Measurements from ENCODE around the gene FUOM.
"Not testable (repeated sequence)": the region's sequence is repeated elsewhere in the genome, so short reads cannot be mapped to it uniquely, and the experiment has no call there.

FUOM gene

GRCh38 chr10:133388973-133389818 lies 31.4 kb upstream of the FUOM start:
- DNase-seq (ENCODE audit: low read depth, low spot score), result no peak

- DNase-seq (ENCODE audit: low read depth, low spot score), result no peak
Observed at GRCh38 chr10:133388236-133388972, 30.6 kb upstream of the FUOM start.

- DNase-seq (ENCODE audit: low read depth, low spot score), result not testable (repeated sequence)
Observed at GRCh38 chr10:133386951-133387350, 29.1 kb upstream of the FUOM start.

- DNase-seq (ENCODE audit: low read depth, low spot score), result no peak
Observed at GRCh38 chr10:133385214-133385613, 27.4 kb upstream of the FUOM start.

- no peak for DNase-seq (ENCODE audit: low read depth, low spot score)
Observed at GRCh38 chr10:133384071-133384470, 26.3 kb upstream of the FUOM start.

- DNase-seq (ENCODE audit: low read depth, low spot score), result no peak
Observed at GRCh38 chr10:133383551-133383950, 25.7 kb upstream of the FUOM start.

GRCh38 chr10:133381036-133381435 lies 23.2 kb upstream of the FUOM start:
- no peak for DNase-seq (ENCODE audit: low read depth, low spot score)

GRCh38 chr10:133379801-133380666 lies 22.2 kb upstream of the FUOM start:
- no peak for DNase-seq (ENCODE audit: low read depth, low spot score)

- no peak for DNase-seq (ENCODE audit: low read depth, low spot score)
Observed at GRCh38 chr10:133379152-133379800, 21.5 kb upstream of the FUOM start, which contains the start of gene PAOX. Gene PAOX (plus strand): TSS chr10:133379262. CDS start chr10:133379317, 55 bp downstream.

- DNase-seq (ENCODE audit: low read depth, low spot score), result no peak
Observed at GRCh38 chr10:133378251-133379096, 20.7 kb upstream of the FUOM start.

GRCh38 chr10:133377818-133378250 lies 20.0 kb upstream of the FUOM start:
- no peak for DNase-seq (ENCODE audit: low read depth, low spot score)

- DNase-seq (ENCODE audit: low read depth, low spot score), result no peak
Observed at GRCh38 chr10:133377025-133377817, 19.4 kb upstream of the FUOM start.

- DNase-seq (ENCODE audit: low read depth, low spot score), result not testable (repeated sequence)
Observed at GRCh38 chr10:133376183-133376582, 18.4 kb upstream of the FUOM start.

GRCh38 chr10:133375357-133376115 lies 17.7 kb upstream of the FUOM start:
- no peak for DNase-seq (ENCODE audit: low read depth, low spot score)

GRCh38 chr10:133373174-133374090 lies 15.6 kb upstream of the FUOM start, which contains the start of gene ECHS1:
Gene ECHS1 (minus strand): TSS chr10:133373354. CDS start chr10:133373333, 21 bp downstream.
- peak; percentile 86 for DNase-seq (ENCODE audit: low read depth, low spot score)

GRCh38 chr10:133372507-133372906 lies 14.7 kb upstream of the FUOM start:
- no peak for DNase-seq (ENCODE audit: low read depth, low spot score)

- DNase-seq (ENCODE audit: low read depth, low spot score), result no peak
Observed at GRCh38 chr10:133370030-133370786, 12.4 kb upstream of the FUOM start.

Measured in activated naive CD8-positive, alpha-beta T cell treated with anti-CD3 and anti-CD28 coated beads, Interleukin-2, amount 50 U/mL, for 16 hours (primary cell).